ENCODE results near the gene RALGAPA2.

DNA sequence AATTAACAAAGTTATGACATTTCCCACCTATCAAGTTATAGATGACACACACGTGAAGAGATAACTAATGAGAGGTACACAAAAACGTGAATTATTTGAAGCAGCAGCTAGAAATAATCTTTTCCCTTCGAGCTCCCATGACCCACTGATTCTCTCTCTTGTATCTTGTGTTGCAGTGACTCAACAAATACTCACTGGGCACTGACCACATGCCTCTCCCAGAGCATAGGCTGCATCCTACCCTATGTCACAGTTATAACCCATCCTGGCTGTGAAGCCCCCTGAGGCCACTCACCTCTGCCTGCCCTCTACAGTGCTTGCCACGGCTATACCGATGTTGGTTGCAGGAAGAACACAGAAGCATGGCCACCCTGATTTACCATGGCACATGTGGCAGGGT is 252.7 kb downstream of the RALGAPA2 start:
- TF ChIP-seq GATA4 (IDR thresholded peaks at IDR 0.05; ENCODE audit: borderline replicate concordance, low read depth) (no peak), ZNF644 (CRISPR knock-in tag; IDR thresholded peaks at IDR 0.05; ENCODE audit: low read depth) (no peak), FOXM1 (CRISPR knock-in tag; IDR thresholded peaks at IDR 0.05) (no peak), MXI1 (IDR thresholded peaks at IDR 0.05; ENCODE audit: borderline replicate concordance, low read depth, low read length) (no peak), IKZF1 (IDR thresholded peaks at IDR 0.05) (no peak), ZNF749 (CRISPR knock-in tag; IDR thresholded peaks at IDR 0.05; ENCODE audit: borderline replicate concordance) (no peak), EEA1 (CRISPR knock-in tag; IDR thresholded peaks at IDR 0.05; ENCODE audit: borderline replicate concordance) (no peak), ATF1 (CRISPR knock-in tag; IDR thresholded peaks at IDR 0.05) (no peak), ESRRA (CRISPR knock-in tag; IDR thresholded peaks at IDR 0.05; ENCODE audit: low read depth) (no peak), ZNF3 (CRISPR knock-in tag; IDR thresholded peaks at IDR 0.05) (no peak)
- TF ChIP-seq, protein P1, sequence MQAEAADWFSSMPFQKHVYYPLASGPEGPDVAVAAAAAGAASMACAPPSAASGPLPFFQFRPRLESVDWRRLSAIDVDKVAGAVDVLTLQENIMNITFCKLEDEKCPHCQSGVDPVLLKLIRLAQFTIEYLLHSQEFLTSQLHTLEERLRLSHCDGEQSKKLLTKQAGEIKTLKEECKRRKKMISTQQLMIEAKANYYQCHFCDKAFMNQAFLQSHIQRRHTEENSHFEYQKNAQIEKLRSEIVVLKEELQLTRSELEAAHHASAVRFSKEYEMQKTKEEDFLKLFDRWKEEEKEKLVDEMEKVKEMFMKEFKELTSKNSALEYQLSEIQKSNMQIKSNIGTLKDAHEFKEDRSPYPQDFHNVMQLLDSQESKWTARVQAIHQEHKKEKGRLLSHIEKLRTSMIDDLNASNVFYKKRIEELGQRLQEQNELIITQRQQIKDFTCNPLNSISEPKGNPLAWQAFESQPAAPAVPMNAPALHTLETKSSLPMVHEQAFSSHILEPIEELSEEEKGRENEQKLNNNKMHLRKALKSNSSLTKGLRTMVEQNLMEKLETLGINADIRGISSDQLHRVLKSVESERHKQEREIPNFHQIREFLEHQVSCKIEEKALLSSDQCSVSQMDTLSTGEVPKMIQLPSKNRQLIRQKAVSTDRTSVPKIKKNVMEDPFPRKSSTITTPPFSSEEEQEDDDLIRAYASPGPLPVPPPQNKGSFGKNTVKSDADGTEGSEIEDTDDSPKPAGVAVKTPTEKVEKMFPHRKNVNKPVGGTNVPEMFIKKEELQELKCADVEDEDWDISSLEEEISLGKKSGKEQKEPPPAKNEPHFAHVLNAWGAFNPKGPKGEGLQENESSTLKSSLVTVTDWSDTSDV (CRISPR knock-in tag; IDR thresholded peaks at IDR 0.05), result no peak
- TF ChIP-seq, protein P2, sequence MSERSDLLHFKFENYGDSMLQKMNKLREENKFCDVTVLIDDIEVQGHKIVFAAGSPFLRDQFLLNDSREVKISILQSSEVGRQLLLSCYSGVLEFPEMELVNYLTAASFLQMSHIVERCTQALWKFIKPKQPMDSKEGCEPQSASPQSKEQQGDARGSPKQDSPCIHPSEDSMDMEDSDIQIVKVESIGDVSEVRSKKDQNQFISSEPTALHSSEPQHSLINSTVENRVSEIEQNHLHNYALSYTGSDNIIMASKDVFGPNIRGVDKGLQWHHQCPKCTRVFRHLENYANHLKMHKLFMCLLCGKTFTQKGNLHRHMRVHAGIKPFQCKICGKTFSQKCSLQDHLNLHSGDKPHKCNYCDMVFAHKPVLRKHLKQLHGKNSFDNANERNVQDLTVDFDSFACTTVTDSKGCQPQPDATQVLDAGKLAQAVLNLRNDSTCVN (CRISPR knock-in tag; IDR thresholded peaks at IDR 0.05; ENCODE audit: borderline replicate concordance), result no peak
- TF ChIP-seq, protein P3, sequence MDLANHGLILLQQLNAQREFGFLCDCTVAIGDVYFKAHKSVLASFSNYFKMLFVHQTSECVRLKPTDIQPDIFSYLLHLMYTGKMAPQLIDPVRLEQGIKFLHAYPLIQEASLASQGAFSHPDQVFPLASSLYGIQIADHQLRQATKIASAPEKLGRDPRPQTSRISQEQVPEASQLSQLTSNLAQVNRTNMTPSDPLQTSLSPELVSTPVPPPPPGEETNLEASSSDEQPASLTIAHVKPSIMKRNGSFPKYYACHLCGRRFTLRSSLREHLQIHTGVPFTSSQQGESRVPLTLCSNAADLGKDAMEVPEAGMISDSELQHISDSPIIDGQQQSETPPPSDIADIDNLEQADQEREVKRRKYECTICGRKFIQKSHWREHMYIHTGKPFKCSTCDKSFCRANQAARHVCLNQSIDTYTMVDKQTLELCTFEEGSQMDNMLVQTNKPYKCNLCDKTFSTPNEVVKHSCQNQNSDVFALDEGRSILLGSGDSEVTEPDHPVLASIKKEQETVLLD (CRISPR knock-in tag; IDR thresholded peaks at IDR 0.05; ENCODE audit: low read depth), result no peak
- TF ChIP-seq, protein P4, sequence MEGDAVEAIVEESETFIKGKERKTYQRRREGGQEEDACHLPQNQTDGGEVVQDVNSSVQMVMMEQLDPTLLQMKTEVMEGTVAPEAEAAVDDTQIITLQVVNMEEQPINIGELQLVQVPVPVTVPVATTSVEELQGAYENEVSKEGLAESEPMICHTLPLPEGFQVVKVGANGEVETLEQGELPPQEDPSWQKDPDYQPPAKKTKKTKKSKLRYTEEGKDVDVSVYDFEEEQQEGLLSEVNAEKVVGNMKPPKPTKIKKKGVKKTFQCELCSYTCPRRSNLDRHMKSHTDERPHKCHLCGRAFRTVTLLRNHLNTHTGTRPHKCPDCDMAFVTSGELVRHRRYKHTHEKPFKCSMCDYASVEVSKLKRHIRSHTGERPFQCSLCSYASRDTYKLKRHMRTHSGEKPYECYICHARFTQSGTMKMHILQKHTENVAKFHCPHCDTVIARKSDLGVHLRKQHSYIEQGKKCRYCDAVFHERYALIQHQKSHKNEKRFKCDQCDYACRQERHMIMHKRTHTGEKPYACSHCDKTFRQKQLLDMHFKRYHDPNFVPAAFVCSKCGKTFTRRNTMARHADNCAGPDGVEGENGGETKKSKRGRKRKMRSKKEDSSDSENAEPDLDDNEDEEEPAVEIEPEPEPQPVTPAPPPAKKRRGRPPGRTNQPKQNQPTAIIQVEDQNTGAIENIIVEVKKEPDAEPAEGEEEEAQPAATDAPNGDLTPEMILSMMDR (CRISPR knock-in tag; IDR thresholded peaks at IDR 0.05), result no peak

Data from HepG2 (cell line).